ENCODE results near the gene TENT4A.

- TF ChIP-seq POLR2A (IDR thresholded peaks at IDR 0.05; ENCODE audit: low read length) (no peak), GATA1 (IDR thresholded peaks at IDR 0.05; ENCODE audit: low read depth, low read length) (no peak)
Measured at GRCh38 chr5:6752782-6753181, 39.5 kb downstream of the TENT4A start.
